CD1c-positive myeloid dendritic cell (primary cell): ENCODE measurements around the gene ABCG4.
"Not testable (repeated sequence)": the region's sequence is repeated elsewhere in the genome, so short reads cannot be mapped to it uniquely, and the experiment has no call there.

Experiments used
- DNase-seq: peaks from one replicate; pipeline ENCODE4 v3.0.0-alpha.2; 2016; ENCODE audit errors: extremely low spot score

ABCG4 gene

DNA sequence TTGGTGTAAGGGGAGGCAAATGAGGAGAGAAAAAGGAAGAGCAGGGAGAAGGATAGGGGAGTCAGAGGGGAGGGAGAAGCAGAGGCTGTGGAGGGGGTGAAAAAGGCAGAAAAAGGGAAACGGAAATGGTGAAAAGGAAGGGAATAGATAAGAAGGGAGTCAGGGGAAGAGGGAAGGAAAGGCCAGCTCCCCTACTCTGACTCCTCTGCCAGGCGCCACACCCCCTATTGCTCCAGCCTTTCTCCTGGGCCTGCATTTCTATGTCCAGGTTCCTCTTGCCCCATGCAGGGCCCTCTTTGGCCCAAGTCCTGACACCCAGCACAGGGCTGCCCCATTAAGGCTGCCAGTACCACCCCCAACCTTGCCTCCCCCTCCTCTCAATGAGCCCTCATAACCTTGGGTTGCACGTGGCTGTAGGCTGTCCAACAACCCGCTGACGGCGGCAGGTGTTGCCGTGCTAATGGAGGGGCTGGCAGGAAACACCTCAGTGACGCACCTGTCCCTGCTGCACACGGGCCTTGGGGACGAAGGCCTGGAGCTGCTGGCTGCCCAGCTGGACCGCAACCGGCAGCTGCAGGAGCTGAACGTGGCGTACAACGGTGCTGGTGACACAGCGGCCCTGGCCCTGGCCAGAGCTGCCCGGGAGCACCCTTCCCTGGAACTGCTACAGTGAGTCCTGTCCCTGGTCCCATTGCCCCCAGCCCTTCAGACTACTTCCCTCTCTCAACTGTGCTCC lies 33.0 kb downstream of the ABCG4 start:
- no peak for DNase-seq

DNA sequence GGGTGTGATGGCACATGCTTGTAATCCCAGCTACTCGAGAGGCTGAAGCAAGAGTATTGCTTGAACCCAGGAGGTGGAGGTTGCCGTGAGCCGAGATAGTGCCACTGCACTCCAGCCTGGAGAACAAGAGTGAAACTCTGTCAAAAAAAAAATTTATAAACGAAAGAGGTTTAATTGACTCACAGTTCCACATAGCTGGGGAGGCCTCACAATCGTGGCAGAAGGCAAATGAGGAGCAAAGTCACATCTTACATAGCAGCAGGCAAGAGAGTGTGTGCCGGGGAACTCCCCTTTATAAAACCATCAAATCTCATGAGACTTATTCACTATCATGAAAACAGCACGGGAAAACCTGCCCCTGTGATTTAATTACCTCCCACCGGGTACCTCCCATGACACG lies 35.5 kb downstream of the ABCG4 start:
- not testable (repeated sequence) for DNase-seq

DNA sequence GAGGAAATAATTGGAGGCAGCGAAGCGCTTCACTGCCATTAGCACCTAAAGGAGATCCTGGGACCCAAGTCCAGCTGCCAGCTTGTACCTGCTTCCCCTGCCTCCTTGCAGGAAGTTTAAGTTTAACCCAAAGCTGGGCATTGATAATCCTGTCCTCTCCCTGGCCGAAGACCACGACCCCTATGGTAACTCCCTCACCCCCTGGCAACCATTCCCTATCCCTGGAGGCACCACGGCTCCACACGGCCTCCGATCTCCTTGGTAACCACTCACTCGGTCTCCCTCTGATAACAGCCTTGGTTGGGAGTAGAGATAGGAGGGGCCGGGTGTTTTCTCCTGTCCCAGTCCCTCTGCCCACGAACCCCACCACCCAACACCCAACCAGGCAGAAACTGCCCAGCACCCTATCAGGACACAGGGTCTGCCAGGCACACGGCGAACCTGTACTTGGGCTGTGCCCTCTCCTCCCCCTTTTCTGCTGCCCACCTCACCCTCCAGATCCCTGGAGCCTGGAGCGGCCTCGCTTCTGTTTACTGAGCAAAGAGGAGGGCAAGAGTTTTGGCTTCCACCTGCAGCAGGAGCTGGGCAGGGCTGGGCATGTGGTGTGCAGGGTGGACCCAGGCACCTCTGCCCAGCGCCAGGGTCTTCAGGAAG lies 37.3 kb downstream of the ABCG4 start:
- DNase-seq: no peak

DNA sequence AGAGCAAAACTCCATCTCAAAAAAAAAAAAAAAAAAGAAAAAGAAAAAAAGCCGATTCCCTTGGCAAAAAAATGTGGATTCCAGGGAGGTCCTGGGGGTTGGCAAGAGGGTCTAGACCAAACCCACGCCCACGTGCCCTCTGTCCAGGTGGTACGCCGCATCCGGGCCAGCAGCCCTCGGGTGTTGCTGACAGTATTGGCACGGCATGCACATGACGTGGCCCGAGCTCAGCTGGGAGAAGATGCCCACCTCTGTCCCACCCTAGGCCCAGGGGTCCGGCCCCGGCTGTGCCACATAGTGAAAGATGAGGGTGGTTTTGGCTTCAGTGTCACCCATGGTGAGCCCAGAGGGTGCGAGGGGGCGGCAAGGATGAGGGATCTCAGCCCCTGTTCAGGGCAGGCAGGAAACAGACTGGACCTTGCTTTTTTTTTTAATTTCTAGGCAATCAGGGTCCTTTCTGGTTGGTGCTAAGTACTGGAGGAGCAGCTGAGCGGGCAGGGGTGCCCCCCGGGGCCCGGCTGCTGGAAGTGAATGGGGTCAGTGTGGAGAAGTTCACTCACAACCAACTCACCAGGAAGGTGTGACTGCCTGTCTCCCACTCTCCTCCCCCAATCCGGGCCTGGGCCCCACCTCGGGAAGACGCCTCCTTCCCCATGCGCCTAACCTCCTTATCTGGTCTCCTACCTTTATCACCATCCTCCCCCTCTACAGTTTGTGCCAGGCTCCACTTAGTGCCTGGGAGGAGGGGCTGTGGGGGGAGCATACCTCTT lies 38.5 kb downstream of the ABCG4 start:
- DNase-seq: no peak

DNA sequence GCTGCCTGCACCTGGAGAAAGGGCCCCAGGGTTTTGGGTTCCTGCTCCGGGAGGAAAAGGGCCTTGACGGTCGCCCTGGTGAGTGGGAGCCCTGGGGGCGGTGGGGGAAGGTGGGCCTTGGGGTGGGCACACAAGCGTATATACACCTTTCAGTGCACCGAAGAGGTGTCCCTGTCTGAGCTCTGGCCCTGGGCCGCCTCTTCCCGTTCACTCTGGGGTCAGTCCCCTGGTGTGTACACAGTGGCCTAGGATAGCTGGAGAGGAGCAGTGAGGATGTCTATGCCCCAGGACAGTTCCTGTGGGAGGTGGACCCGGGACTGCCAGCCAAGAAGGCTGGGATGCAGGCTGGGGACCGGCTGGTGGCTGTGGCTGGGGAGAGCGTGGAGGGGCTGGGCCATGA lies 39.2 kb downstream of the ABCG4 start:
- DNase-seq: no peak

DNA sequence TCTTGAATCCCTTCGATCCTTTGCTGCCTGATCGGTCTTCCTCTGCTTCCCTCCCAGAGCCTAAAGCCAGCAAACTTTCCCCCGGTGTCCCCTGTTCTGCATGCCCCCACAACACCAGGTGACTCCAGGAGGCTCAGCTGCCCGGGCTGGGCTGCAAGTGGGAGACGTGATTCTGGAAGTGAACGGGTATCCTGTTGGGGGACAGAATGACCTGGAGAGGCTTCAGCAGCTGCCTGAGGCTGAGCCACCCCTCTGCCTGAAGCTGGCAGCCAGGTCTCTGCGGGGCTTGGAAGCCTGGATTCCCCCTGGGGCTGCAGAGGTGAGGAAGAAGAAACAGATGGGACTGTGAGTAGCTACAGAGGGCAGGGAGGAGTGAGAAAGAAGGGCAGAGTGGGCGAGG lies 40.0 kb downstream of the ABCG4 start:
- DNase-seq: no peak

DNA sequence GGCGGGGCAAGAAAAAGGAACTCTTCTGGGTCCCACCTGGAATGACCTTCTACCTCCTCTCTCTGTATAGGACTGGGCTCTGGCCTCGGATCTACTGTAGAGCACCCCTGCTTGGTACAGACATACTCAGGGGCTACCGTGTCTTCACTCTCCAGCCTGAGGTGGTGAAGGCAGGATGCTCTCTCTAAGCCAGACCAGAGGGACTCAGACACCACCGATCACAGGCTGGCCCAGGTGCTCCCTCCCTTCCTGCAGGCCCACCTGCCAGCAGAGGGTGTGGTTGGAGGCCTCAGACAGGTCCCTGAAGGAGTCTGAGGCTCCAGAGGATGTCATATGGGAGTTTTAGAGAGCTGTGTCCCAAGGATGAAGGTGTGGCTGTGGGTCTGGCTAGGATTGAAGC lies 40.5 kb downstream of the ABCG4 start:
- DNase-seq: no peak

DNA sequence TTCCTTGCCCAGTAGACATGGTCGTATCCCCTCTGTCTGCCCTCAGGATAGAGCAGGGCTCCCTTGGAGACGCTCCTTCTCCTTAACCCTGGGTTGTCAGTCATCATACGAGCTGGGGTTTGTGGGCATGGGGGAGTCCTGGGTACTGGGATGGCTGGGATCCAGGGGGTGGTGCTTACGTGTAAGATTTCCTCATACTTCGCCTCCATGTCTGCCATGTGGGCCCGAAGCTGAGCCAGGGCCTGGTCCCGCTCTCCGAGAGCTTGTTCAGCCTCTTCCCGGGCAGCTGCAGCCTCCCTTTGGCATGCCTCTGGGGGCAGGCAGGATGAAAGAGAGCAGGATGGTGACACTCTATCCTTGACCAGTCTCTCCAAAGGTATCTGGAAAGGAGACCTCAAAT lies 41.7 kb downstream of the ABCG4 start:
- DNase-seq: no peak

DNA sequence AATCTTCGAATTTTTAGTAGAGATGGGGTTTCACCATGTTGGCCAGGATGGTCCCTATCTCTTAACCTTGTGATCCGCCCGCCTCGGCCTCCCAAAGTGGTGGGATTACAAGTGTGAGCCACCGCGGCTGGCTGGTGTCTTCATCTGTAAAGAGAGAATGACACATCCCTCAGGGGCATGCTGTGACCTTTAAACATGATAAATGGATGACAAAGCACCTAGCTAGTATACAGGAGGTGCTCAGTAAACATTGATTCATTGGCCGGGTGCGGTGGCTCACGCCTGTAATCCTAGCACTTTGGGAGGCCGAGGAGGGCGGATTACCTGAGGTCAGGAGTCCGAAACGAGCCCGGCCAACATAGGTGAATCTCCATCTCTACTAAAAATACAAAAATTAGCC lies 42.4 kb downstream of the ABCG4 start:
- DNase-seq: not testable (repeated sequence)

DNA sequence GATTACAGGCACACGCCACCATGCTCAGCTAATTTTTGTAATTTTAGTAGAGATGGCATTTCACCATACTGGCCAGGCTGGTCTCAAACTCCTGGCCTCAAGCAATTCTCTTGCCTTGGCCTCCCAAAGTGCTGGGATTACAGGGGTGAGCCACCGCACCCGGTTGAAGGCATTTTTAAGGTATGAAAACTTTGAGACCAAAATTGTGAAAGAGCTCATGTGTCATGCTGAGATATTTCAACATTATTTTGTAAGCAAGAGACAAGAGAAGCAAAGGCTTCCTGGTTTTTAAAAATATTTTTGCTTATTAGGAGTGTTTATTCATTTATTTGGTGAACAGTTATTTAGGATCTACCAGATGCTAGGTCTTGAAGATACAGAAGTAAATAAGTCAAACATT lies 43.3 kb downstream of the ABCG4 start:
- DNase-seq: peak; percentile 79

DNA sequence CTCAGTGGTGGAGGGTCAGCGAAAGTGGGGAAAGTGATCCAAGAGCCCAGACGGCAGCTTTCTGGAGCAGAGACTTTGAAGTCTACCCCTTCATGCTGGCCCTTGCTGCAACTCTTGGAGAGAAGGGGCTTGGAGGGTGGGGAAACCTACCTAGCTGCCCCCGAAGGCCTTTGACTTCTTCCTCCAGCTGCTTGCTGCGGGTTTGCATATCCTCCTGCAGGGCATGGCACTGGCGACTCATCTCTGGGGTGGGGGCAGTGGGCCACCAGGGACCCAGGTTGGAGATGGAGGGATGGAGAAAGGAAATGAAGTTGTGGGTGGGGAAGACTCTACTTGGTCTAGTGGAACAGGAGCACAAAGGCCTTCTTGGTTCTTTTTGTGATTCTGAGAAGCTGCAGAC lies 44.1 kb downstream of the ABCG4 start:
- DNase-seq: no peak

DNA sequence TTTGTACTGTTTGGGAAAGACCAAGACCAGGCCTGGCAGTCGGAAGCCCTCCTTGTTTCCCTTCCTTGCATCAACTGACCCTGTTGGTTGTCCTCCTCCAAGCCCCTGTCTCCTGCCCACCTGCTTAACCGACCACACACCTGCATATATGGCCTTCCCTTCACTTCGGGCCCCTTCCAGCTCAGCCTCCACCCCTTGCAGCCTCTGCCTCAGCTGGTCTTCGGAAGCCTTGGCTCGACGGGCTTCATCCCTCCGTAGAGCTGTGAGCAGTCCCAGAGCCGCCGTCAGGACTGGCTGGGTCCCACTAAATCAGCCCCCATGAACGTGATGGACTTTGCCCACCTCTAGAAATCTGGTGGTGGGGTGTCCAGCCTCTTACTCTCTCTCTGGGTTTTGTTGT lies 44.8 kb downstream of the ABCG4 start:
- DNase-seq: no peak

DNA sequence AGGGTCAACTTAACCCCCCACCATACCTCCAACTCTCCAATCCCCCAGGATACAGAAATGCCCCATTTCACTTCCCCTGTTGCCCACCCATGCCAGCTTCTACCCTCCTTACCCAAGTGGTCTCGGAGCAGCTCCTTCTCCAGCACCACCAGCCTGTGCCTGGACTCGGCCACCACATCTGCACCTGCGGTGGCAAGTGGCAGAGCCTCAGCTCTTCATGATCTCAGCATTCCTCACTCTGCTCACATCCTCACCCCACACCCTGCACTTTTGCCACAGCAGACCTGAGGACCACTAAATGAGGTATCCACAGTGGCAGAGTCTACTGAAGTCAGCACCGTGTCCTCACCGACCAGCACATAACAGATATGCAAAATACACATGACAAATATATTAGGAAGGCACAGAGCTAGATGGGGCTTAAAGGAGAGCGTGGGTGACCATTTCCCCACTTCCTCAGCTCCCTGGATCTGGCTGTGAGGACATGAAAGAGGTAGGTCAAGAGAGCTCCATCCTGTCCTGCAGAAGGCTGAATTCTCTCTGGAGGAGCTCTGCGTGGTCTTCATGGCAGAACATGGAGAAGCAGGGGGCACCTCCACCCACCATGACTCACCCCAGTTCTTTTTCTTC lies 46.1 kb downstream of the ABCG4 start:
- peak; percentile 37 for DNase-seq

DNA sequence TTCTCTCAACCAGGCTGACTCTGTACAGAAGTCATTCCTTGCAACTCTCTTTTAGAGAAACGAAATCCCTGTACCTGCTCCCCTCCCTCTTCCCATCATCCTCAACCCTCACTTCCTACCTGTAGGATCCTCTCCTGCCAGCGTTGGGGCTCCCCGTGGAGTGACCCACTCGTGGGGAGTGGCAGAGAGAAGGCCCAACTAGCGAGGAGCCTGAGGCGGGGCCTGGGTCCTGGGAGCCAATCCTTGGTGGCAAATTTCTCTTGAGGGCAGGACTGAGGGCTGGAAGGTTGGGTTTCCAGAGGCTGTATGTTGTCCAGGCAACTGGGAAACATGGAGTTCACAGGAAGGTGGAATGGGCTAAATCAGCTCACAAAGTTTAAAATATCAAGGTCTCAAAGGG lies 46.8 kb downstream of the ABCG4 start:
- no peak for DNase-seq

DNA sequence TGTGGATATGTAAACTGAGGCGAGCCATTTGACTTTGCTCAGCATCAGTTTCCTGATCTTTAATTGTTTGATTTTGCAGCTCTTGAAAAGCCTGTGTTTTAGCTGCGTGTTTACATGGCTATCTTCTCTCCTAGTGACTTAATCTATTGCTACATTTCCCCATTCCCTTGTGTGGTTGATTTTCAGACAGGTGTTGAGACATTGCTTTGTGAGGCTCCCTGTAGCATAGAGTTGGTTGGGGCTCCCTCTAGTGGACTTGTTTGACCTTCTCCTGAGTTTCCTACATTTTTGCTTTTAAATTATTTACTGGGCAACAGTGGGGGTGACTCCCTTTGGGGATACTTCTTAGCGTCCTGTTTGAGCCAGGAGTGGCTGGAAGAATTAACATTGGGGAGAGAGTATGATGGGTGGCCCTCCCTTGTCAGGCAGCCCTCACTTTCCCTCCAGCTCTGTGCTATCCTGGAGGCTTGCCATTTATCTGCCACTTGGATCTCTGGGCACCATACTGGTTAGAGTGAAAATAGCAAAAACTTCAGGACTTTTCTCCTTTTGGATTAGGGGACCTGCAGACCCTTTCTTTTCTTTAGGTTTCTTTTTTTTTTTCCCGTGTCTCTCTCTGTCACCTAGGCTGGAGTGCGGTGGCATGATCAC lies 48.1 kb downstream of the ABCG4 start:
- peak; percentile 88 for DNase-seq

DNA sequence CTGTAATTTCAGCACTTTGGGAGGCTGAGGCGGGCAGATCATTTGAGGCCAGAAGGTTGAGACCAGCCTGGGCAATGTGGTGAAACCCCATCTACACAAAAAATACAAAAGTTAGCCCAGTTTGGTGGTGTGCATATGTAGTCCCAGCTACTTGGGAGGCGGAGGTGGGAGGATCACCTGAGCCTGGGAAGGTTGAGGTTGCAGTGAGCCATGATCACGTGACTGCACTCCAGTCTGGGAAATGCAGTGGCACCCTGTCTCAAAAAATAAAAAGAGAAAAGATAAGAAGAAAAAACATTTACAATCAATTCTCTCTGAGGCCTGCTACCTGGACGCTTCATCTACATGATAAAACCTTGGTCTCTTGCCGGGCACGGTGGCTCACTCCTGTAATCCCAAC lies 50.1 kb downstream of the ABCG4 start:
- DNase-seq: no peak

DNA sequence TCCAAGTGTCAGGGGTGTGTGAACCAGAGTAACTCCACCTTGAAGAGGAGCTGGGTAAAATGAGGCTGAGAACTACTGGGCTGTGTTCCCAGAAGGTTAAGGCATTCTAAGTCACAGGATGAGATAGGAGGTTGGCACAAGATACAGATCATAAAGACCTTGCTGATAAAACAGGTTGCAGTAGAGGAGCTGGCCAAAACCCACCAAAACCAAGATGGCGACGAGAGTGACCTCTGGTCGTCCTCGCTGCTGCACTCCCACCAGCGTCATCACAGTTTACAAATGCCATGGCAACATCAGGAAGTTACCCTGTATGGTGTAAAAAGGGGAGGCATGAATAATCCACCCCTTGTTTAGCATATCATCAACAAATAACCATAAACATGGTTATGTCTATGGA lies 52.4 kb downstream of the ABCG4 start:
- DNase-seq: not testable (repeated sequence)

DNA sequence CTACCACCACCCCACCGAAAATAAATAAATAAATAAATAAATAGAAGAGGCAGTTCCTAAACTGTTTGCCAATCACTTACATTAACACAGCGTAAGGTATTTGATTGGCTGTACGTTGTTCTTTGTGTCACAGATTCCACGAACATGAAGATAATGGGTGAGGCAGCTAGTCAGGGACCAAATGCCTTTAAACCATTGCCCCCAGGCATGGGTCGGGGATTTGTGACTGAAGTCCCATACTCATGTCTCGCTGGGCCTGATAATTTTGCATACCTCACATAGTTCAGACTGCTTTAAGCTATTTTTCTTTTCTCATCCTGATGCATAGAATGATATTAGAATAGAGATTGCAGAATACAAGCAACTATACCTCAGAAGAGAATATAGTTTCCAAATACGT lies 53.7 kb downstream of the ABCG4 start:
- no peak for DNase-seq

DNA sequence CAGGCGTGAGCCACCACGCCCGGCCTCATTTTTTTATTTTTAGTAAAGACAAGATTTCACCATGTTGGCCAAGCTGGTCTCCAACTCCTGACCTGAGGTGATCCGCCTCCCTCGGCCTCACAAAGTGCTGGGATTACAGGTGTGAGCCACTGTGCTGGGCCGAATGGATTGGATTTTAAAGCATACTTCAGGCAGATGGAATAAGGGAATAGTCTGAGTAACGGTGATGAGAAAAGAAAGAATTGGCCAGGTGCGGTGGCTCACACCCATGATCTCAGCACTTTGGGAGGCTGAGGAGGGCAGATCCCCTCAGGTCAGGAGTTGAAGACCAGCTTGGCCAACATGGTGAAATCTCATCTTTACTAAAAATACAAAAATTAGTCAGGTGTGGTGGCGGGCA lies 55.2 kb downstream of the ABCG4 start:
- no peak for DNase-seq

DNA sequence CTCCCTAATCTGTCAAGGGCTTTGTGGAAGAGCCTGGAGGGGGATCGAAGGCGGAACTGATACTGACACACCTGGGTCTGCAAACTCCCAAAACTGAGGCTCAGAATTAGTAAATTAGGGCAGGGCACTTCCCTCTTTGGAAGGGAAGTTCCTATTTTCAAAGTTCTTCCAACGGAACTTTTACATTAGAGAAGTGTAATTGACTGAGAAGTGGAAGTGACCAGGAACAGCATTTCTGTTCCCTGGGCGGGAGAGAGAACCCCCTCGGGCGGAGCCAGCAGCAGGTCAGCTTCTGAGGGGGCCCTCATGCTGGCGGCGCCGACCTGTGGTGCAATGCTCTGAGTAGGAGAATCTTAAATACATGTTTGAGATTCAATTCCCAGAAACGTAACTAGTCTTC lies 56.2 kb downstream of the ABCG4 start:
- DNase-seq: peak; percentile 93

DNA sequence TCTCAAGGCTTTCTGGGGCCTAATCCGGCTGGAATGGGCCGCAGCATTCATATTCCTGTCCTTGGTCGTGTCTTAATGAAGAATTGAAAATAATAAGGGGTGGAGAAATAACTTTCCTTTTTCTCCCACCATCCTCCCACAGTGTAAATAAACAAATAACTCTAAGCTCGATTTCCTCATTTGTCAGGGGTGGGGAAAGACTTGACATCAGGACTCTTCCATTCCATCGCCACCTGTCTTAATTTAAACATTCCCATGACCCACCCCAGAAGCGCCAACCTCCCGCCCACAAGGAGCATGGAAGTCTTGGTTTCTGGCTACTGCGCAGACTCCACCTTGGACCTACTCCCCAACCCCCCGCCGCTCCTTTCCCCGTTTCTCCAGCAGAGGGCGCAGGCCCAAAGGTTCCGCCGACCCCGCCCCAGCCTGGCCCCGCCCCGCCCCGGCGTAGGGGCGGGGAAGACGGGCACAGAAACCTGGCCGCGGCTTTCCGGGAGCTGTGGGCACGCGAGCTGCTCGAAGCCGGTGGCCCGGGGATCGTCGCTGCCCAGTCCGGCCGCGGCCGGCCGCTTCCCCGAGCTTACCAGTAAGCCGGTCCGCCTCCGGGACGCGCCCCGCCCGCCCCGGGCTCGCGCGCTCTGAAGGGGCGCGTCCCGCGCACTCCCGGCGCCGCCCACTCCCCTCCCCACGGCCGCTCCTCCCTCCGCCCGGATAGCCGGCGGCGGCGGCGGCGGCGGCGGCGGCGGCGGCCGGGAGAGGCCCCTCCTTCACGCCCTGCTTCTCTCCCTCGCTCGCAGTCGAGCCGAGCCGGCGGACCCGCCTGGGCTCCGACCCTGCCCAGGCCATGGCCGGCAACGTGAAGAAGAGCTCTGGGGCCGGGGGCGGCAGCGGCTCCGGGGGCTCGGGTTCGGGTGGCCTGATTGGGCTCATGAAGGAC lies 57.0 kb downstream of the ABCG4 start, which contains the start of gene CBL:
TSS of gene CBL (plus strand) at position 766 of the 937 bp plus-strand sequence. CDS start at position 845, 79 bp downstream.
- DNase-seq: peak; percentile 96
